Measurements from ENCODE around the gene HSDL1.

- no peak for TF ChIP-seq EZH2 (IDR thresholded peaks at IDR 0.05; ENCODE audit: borderline replicate concordance, control insufficient read depth, low read depth, low read length)
- no peak for TF ChIP-seq EGR1 (IDR thresholded peaks at IDR 0.05; ENCODE audit: borderline replicate concordance in 1 of 2, low read depth in 2 of 2, low read length in 2 of 2)
- no peak for TF ChIP-seq POLR2A (IDR thresholded peaks at IDR 0.05; ENCODE audit: low read depth, low read length)
- TF ChIP-seq FOXM1 (IDR thresholded peaks at IDR 0.05; ENCODE audit: low read depth, low read length): no peak
- TF ChIP-seq, protein P1, sequence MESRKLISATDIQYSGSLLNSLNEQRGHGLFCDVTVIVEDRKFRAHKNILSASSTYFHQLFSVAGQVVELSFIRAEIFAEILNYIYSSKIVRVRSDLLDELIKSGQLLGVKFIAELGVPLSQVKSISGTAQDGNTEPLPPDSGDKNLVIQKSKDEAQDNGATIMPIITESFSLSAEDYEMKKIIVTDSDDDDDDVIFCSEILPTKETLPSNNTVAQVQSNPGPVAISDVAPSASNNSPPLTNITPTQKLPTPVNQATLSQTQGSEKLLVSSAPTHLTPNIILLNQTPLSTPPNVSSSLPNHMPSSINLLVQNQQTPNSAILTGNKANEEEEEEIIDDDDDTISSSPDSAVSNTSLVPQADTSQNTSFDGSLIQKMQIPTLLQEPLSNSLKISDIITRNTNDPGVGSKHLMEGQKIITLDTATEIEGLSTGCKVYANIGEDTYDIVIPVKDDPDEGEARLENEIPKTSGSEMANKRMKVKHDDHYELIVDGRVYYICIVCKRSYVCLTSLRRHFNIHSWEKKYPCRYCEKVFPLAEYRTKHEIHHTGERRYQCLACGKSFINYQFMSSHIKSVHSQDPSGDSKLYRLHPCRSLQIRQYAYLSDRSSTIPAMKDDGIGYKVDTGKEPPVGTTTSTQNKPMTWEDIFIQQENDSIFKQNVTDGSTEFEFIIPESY (IDR thresholded peaks at IDR 0.05): no peak
- TF ChIP-seq LARP7 (IDR thresholded peaks at IDR 0.05): no peak
These were observed 8.8 kb upstream of the HSDL1 start for GRCh38 chr16:84153660-84154214.
